A549 (cell line): Measurements from ENCODE around the gene CSF2. TPM values are rescaled to one million over a fixed set of nuclear protein-coding genes. Genes with fewer than 3 reads are reported as not detected.

Experiments
- ATAC-seq, 2 experiments: fragments of 200-7000 bp in 1 of 2; fragments of >200 bp in 1 of 2; cut with Nextera tagmentation in 1 of 2; cut with Tn5 transposase in 1 of 2; 3 replicates each; pipeline versions ENCODE4 v1.8.0 to v1.9.1; 2018 to 2020; ENCODE audit warnings: mild to moderate bottlenecking in 1 of 2, moderate library complexity in 1 of 2
- CTCF ChIA-PET: fragments of 300-600 bp; sonication (Branson Sonifier 250); formaldehyde crosslinking; extraction: SDS; loops from one replicate; lab custom pipeline; 2021; ENCODE audit warnings: antibody characterized with exemption, inconsistent platforms; lab: Yijun Ruan, JAX
- POLR2A ChIA-PET: fragments of 350-600 bp; formaldehyde crosslinking; extraction: SDS; loops from one replicate; lab custom pipeline; 2021; ENCODE audit warnings: antibody characterized with exemption, inconsistent platforms; lab: Yijun Ruan, JAX
- DNase-seq, 2 experiments: peaks; one replicate each; pipeline versions ENCODE4 v3.0.0 to v3.0.0-alpha.2; 2011 to 2016; ENCODE audit warnings: low read depth in 1 of 2, low spot score in 1 of 2
- FAIRE-seq: peaks from 2 replicates; lab custom pipeline; 2011; peaks lifted over from hg19 to GRCh38; lab: Jason Lieb, UNC
- H3K27ac ChIP-seq, 2 experiments: fragments of >200 bp; sonication (Bioruptor Twin); formaldehyde crosslinking; 3 replicates each; pipeline ENCODE4 v1.5.1; 2016 to 2017
- H3K4me1 ChIP-seq: fragments of >200 bp; sonication (Bioruptor Twin); formaldehyde crosslinking; 3 replicates; pipeline ENCODE4 v1.6.1; 2016
- H3K4me2 ChIP-seq: fragments of >200 bp; sonication (Bioruptor Twin); formaldehyde crosslinking; 3 replicates; pipeline ENCODE4 v1.6.1; 2016
- H3K4me3 ChIP-seq: fragments of >200 bp; sonication (Bioruptor Twin); formaldehyde crosslinking; 3 replicates; pipeline ENCODE4 v1.5.1; 2016
- H3K9me3 ChIP-seq: fragments of >200 bp; sonication (Bioruptor Twin); formaldehyde crosslinking; 3 replicates; pipeline ENCODE4 v1.6.1; 2016
- ATOH8 ChIP-seq: fragments of 250-450 bp; sonication (Bioruptor Pico); IDR thresholded peaks from 2 replicates; pipeline ENCODE4 v1.5.0; 2020; ENCODE audit warnings: low read depth, mild to moderate bottlenecking, moderate library complexity
- BHLHE40 ChIP-seq: IDR thresholded peaks from 2 replicates; pipeline ENCODE4 v1.6.1; 2012; ENCODE audit warnings: low read depth, low read length, inconsistent platforms
- CHD2 ChIP-seq: fragments of 150-350 bp; IDR thresholded peaks from 2 replicates; pipeline ENCODE4 v1.6.1; 2014; ENCODE audit warnings: low read length; ENCODE audit not compliant: partially characterized antibody
- CHD4 ChIP-seq: fragments of 200-600 bp; sonication (generic); IDR thresholded peaks from 2 replicates; pipeline ENCODE4 v1.6.1; 2016; ENCODE audit warnings: antibody characterized with exemption, mild to moderate bottlenecking, borderline replicate concordance
- CTCF ChIP-seq: fragments of >200 bp; sonication (Bioruptor Twin); formaldehyde crosslinking; IDR thresholded peaks from 3 replicates; pipeline ENCODE4 v1.5.1; 2016
- EHMT2 ChIP-seq: fragments of 200-600 bp; sonication (generic); IDR thresholded peaks from 2 replicates; pipeline ENCODE4 v1.6.1; 2016; ENCODE audit warnings: antibody characterized with exemption, low read depth, mild to moderate bottlenecking, moderate library complexity
- ESRRA ChIP-seq: fragments of 150-350 bp; IDR thresholded peaks from 2 replicates; pipeline ENCODE4 v1.6.1; 2014; ENCODE audit warnings: mild to moderate bottlenecking, low read length, borderline replicate concordance
- FOSL2 ChIP-seq, 2 experiments: fragments of 450-650 bp in 1 of 2; fragments of >200 bp in 1 of 2; sonication (Bioruptor Twin) in 1 of 2; formaldehyde crosslinking; IDR thresholded peaks; 2 replicates each; pipeline versions ENCODE4 v1.5.0 to v1.6.1; 2016 to 2020; ENCODE audit warnings: mild to moderate bottlenecking in 1 of 2, moderate library complexity in 1 of 2
- HMGXB4 ChIP-seq: fragments of 250-450 bp; sonication (Bioruptor Pico); IDR thresholded peaks from 2 replicates; pipeline ENCODE4 v1.5.0; 2021; ENCODE audit warnings: mild to moderate bottlenecking, moderate library complexity, borderline replicate concordance
- HOXA7 ChIP-seq: fragments of 250-450 bp; sonication (Bioruptor Pico); IDR thresholded peaks from 2 replicates; pipeline ENCODE4 v1.5.0; 2020; ENCODE audit warnings: mild to moderate bottlenecking, moderate library complexity
- JUN ChIP-seq, 2 experiments: fragments of >200 bp; sonication (Bioruptor Twin); formaldehyde crosslinking; IDR thresholded peaks; 2 replicates in 1 of 2; 3 replicates in 1 of 2; pipeline ENCODE4 v1.6.1; 2016 to 2017
- JUNB ChIP-seq: fragments of >200 bp; sonication (Bioruptor Twin); formaldehyde crosslinking; IDR thresholded peaks from 2 replicates; pipeline ENCODE4 v1.6.1; 2016
- MAX ChIP-seq: IDR thresholded peaks from 2 replicates; pipeline ENCODE4 v1.6.1; 2012
- NFE2L2 ChIP-seq: fragments of 150-350 bp; conservative IDR thresholded peaks from 2 replicates; pipeline ENCODE4 v1.6.1; 2014; ENCODE audit warnings: low read length
- POLR2A ChIP-seq: IDR thresholded peaks from 2 replicates; pipeline ENCODE4 v1.6.1; 2012; ENCODE audit warnings: mild to moderate bottlenecking, low read length
- RNF2 ChIP-seq: fragments of 200-600 bp; sonication (generic); IDR thresholded peaks from 2 replicates; pipeline ENCODE4 v1.6.1; 2016; ENCODE audit warnings: low read depth, mild to moderate bottlenecking, antibody characterized with exemption, moderate library complexity, borderline replicate concordance
- SMC3 ChIP-seq: fragments of >200 bp; sonication (Bioruptor Twin); formaldehyde crosslinking; IDR thresholded peaks from 3 replicates; pipeline ENCODE4 v1.6.1; 2018; ENCODE audit warnings: inconsistent platforms
- ZFP36 ChIP-seq: fragments of 450-650 bp; IDR thresholded peaks from 2 replicates; pipeline ENCODE4 v1.6.1; 2014; ENCODE audit warnings: borderline replicate concordance; ENCODE audit not compliant: partially characterized antibody
- ZNF302 ChIP-seq: fragments of 250-450 bp; sonication (Bioruptor Pico); IDR thresholded peaks from 2 replicates; pipeline ENCODE4 v1.9.0; 2021; ENCODE audit warnings: inconsistent platforms, mild to moderate bottlenecking, moderate library complexity
- WGBS: methylation state at CpG from one replicate; pipeline ENCODE4 v1.1.6; 2017; ENCODE audit errors: missing lambda C conversion rate; 5-methylcytosine and 5-hydroxymethylcytosine counted together
- polyA plus RNA-seq, 4 experiments: library from polyadenylated mRNA; depleted of rRNA in 3 of 4; stranded (reverse); fragments of >200 nt; fragmentation: RNase III in 1 of 4; extraction: RNeasy Plus Mini Kit Qiagen cat#74134 plus additional on column Dnase treatment in 1 of 4; gene quantifications; 2 replicates in 3 of 4; 3 replicates in 1 of 4; pipeline ENCODE4 v1.2.3, GENCODE V29; 2011 to 2017
- TF ChIP-seq, protein P1 (sequence below): fragments of >200 bp; sonication (Bioruptor Twin); formaldehyde crosslinking; IDR thresholded peaks from 3 replicates; pipeline ENCODE4 v1.6.1; 2016
- TF ChIP-seq, protein P2 (sequence below): IDR thresholded peaks from 2 replicates; pipeline ENCODE4 v1.6.1; 2012

The CSF2 gene
- polyA plus RNA-seq, 2 of the 4 experiments (the other 2 are of a cell fraction), result not detected

DNA sequence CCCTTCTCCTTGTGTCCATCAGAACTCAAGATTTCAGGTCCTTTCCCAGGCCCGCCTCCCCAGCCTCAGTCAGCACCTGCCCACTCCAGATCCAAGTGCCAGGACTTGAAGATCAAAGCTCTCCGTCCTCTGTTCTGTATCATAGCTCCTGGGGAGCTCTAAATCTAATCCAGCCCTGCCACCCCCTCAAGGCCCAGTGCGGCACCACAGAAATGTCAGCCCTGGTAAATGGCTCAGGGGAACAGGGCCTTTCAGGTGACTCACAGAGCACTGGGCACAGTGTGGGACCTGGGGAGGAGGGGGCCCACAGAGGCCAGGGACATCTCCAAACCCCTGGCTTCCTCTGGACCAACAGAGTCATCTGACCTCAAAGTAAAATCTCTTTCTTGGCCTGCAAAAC, 6.0 kb downstream of the CSF2 start (continued):
- TF ChIP-seq, protein P1, sequence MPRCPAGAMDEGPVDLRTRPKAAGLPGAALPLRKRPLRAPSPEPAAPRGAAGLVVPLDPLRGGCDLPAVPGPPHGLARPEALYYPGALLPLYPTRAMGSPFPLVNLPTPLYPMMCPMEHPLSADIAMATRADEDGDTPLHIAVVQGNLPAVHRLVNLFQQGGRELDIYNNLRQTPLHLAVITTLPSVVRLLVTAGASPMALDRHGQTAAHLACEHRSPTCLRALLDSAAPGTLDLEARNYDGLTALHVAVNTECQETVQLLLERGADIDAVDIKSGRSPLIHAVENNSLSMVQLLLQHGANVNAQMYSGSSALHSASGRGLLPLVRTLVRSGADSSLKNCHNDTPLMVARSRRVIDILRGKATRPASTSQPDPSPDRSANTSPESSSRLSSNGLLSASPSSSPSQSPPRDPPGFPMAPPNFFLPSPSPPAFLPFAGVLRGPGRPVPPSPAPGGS, result no peak
- TF ChIP-seq MAX (no peak), ZFP36 (no peak), NFE2L2 (no peak)
- TF ChIP-seq, protein P2, sequence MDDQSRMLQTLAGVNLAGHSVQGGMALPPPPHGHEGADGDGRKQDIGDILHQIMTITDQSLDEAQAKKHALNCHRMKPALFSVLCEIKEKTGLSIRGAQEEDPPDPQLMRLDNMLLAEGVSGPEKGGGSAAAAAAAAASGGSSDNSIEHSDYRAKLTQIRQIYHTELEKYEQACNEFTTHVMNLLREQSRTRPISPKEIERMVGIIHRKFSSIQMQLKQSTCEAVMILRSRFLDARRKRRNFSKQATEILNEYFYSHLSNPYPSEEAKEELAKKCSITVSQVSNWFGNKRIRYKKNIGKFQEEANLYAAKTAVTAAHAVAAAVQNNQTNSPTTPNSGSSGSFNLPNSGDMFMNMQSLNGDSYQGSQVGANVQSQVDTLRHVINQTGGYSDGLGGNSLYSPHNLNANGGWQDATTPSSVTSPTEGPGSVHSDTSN, result no peak

GRCh38 chr5:132080595-132080994, 7.0 kb downstream of the CSF2 start:
- Histone ChIP-seq H3K27ac (no peak overlapping the region), H3K4me1 (no peaks in the 10 kb centered on the region), H3K4me3 (no peak overlapping the region), H3K9me3 (no peaks in the 10 kb centered on the region), H3K4me2 (no peak overlapping the region)
- no peak for FAIRE-seq
- DNase-seq, result no peak
- no peak for ATAC-seq
- POLR2A ChIA-PET, result no interaction called here
- WGBS, result 82% methylated on average over 3 of the region's 3 CpGs
- CTCF ChIA-PET, result interaction anchor here (0.8 to 4.4 kb wide), 4 partner anchors 14 to 658 kb away, joined by 3 to 50 read pairs (median 4); no protein-coding TSS in a partner anchor
- no peak for TF ChIP-seq HOXA7 (CRISPR knock-in tag)
- TF ChIP-seq HMGXB4 (CRISPR knock-in tag), result no peak
- no peak for TF ChIP-seq ATOH8
- no peak for TF ChIP-seq NFE2L2
- TF ChIP-seq ZNF302, result no peak
- TF ChIP-seq JUN (IDR thresholded peaks at IDR 0.05), result no peak
- TF ChIP-seq RNF2, result no peak
- no peak for TF ChIP-seq FOSL2 (IDR thresholded peaks at IDR 0.05)
- no peak for TF ChIP-seq FOSL2 (CRISPR knock-in tag; IDR thresholded peaks at IDR 0.05)
- no peak for TF ChIP-seq EHMT2
- TF ChIP-seq CTCF, result no peak
- TF ChIP-seq POLR2A, result no peak
- TF ChIP-seq JUNB, result no peak
- TF ChIP-seq CHD4, result no peak
- TF ChIP-seq SMC3, result no peak
- no peak for TF ChIP-seq ESRRA
- TF ChIP-seq, protein P2, result no peak
- TF ChIP-seq BHLHE40, result no peak
- TF ChIP-seq CHD2, result no peak
